K562 (cell line): ENCODE measurements around the gene ARID4B. TPM values are rescaled to one million over a fixed set of nuclear protein-coding genes. Genes with fewer than 3 reads are reported as not detected.

Source experiments
- ATAC-seq: fragments of 200-7000 bp; cut with Tn5 transposase; 3 replicates; pipeline ENCODE4 v1.9.1; 2020; ENCODE audit warnings: moderate library complexity
- BruUV-seq: library from RNA; stranded (reverse); fragments of 400-500 nt; replicated peaks from 2 replicates; lab custom pipeline; 2021; lab: Mats Ljungman, UMichigan
- CTCF ChIA-PET: fragments of 300-600 bp; formaldehyde crosslinking; extraction: SDS; loops from one replicate; lab custom pipeline; 2021; ENCODE audit warnings: low intra/inter-chr PET ratio; lab: Yijun Ruan, JAX
- POLR2A ChIA-PET: fragments of 300-600, 350-650 bp; sonication (Branson Sonifier 250); formaldehyde crosslinking; extraction: SDS; loops from one replicate; lab custom pipeline; 2021; ENCODE audit warnings: antibody characterized with exemption, inconsistent platforms; lab: Yijun Ruan, JAX
- DNase-seq, 4 experiments: peaks; one replicate each; pipeline versions ENCODE4 v3.0.0 to v3.0.0-alpha.2; 2011 to 2018; ENCODE audit warnings: low spot score in 3 of 4, mixed read lengths in 3 of 4; ENCODE audit errors: extremely low read depth in 1 of 4
- FAIRE-seq: peaks from 2 replicates; lab custom pipeline; 2011; peaks lifted over from hg19 to GRCh38; lab: Jason Lieb, UNC
- H2AFZ ChIP-seq: 2 replicates; pipeline ENCODE4 v1.6.0; 2011; ENCODE audit warnings: low read depth, low read length, control low read depth, inconsistent platforms
- H3K27ac ChIP-seq: fragments of 200-600 bp; 3 replicates; pipeline ENCODE4 v1.8.0; 2011; ENCODE audit warnings: low read depth, mild to moderate bottlenecking, control low read depth, inconsistent platforms, low read length, moderate library complexity, mixed read lengths; ENCODE audit errors: extremely low read depth
- H3K27me3 ChIP-seq, 2 experiments: fragments of 300-600 bp in 1 of 2; 2 replicates in 1 of 2; 3 replicates in 1 of 2; pipeline versions ENCODE4 v1.6.0 to v1.8.0; 2011; ENCODE audit warnings: inconsistent platforms in 2 of 2, low read length in 2 of 2, mild to moderate bottlenecking in 1 of 2, mixed read lengths in 1 of 2, moderate library complexity in 1 of 2; ENCODE audit not compliant: control insufficient read depth in 2 of 2, insufficient read depth in 2 of 2
- H3K36me3 ChIP-seq: fragments of 300-600 bp; 3 replicates; pipeline ENCODE4 v1.8.0; 2011; ENCODE audit warnings: mild to moderate bottlenecking, low read length, inconsistent platforms; ENCODE audit not compliant: control insufficient read depth, insufficient read depth
- H3K4me1 ChIP-seq, 2 experiments: fragments of 200-600 bp in 1 of 2; replicated peaks in 1 of 2; 2 replicates in 1 of 2; 3 replicates in 1 of 2; pipeline versions ENCODE4 v1.5.1 to v1.8.0; 2011; ENCODE audit warnings: inconsistent platforms in 2 of 2, low read length in 2 of 2, mild to moderate bottlenecking in 1 of 2, mixed read lengths in 1 of 2, moderate library complexity in 1 of 2; ENCODE audit not compliant: control insufficient read depth in 2 of 2, insufficient read depth in 2 of 2
- H3K4me2 ChIP-seq: 2 replicates; pipeline ENCODE4 v1.6.1; 2011; ENCODE audit warnings: low read length, control low read depth, inconsistent platforms, mixed read lengths; ENCODE audit not compliant: insufficient read depth
- H3K4me3 ChIP-seq: fragments of 200-600 bp; sonication (generic), shearing (Covaris generic); 2 replicates; pipeline ENCODE4 v1.5.1; 2016; ENCODE audit warnings: control low read depth, inconsistent platforms
- H3K79me2 ChIP-seq: fragments of 200-600 bp; 3 replicates; pipeline ENCODE4 v1.8.0; 2011; ENCODE audit warnings: low read length, inconsistent platforms; ENCODE audit not compliant: control insufficient read depth, insufficient read depth
- H3K9ac ChIP-seq, 2 experiments: 2 replicates each; pipeline versions ENCODE4 v1.6.0 to v1.6.1; 2011; ENCODE audit warnings: low read depth in 2 of 2, low read length in 2 of 2, control low read depth in 1 of 2, inconsistent platforms in 1 of 2, mild to moderate bottlenecking in 1 of 2, mixed read lengths in 1 of 2; ENCODE audit not compliant: insufficient read depth in 1 of 2
- H3K9me1 ChIP-seq: one replicate; pipeline ENCODE4 v1.6.0; 2011; ENCODE audit warnings: inconsistent platforms, mild to moderate bottlenecking, low read length, moderate library complexity; ENCODE audit not compliant: control insufficient read depth, insufficient read depth
- H3K9me3 ChIP-seq: replicated peaks from 2 replicates; pipeline ENCODE4 v1.5.1; 2011; ENCODE audit warnings: low read depth, low read length, inconsistent platforms; ENCODE audit not compliant: control insufficient read depth, insufficient read depth
- H4K20me1 ChIP-seq: replicated peaks from 2 replicates; pipeline ENCODE4 v1.6.1; 2011; ENCODE audit warnings: low read length, inconsistent platforms, mixed read lengths; ENCODE audit not compliant: control insufficient read depth, insufficient read depth
- CBX3 ChIP-seq, 2 experiments: IDR thresholded peaks; 1 replicate in 1 of 2; 2 replicates in 1 of 2; pipeline ENCODE4 v1.6.1; 2012; ENCODE audit warnings: inconsistent platforms in 2 of 2, low read length in 2 of 2, borderline replicate concordance in 1 of 2, control low read depth in 1 of 2
- EWSR1 ChIP-seq: fragments of 450-650 bp; IDR thresholded peaks from 2 replicates; pipeline ENCODE4 v1.6.1; 2018; ENCODE audit warnings: borderline replicate concordance, mild to moderate bottlenecking, low read depth, moderate library complexity; ENCODE audit not compliant: partially characterized antibody
- FOXJ2 ChIP-seq: fragments of 200-800 bp; sonication (Bioruptor generic); IDR thresholded peaks from 2 replicates; pipeline ENCODE4 v1.6.1; 2016; ENCODE audit warnings: missing genetic modification characterization, missing compliant biosample characterization
- LEF1 ChIP-seq: fragments of 450-650 bp; IDR thresholded peaks from 2 replicates; pipeline ENCODE4 v1.6.1; 2016; ENCODE audit warnings: mild to moderate bottlenecking
- NFXL1 ChIP-seq: fragments of 450-650 bp; formaldehyde crosslinking; IDR thresholded peaks from 2 replicates; pipeline ENCODE4 v1.4.0; 2021; ENCODE audit warnings: mild to moderate bottlenecking
- RCOR1 ChIP-seq, 2 experiments: IDR thresholded peaks; 2 replicates each; pipeline ENCODE4 v1.6.1; 2012; ENCODE audit warnings: low read depth in 2 of 2, low read length in 2 of 2, borderline replicate concordance in 1 of 2, improper control_type of control experiment in 1 of 2
- RFX1 ChIP-seq: fragments of 450-650 bp; IDR thresholded peaks from 2 replicates; pipeline ENCODE4 v1.6.1; 2016; ENCODE audit warnings: mild to moderate bottlenecking, moderate library complexity
- ZBTB5 ChIP-seq: fragments of 450-650 bp; IDR thresholded peaks from 2 replicates; pipeline ENCODE4 v1.6.1; 2017; ENCODE audit warnings: antibody characterized with exemption
- ZNF324 ChIP-seq: fragments of 250-450 bp; sonication (Bioruptor Pico); IDR thresholded peaks from 2 replicates; pipeline ENCODE4 v1.4.0; 2020; ENCODE audit warnings: mild to moderate bottlenecking
- ZZZ3 ChIP-seq: fragments of 450-650 bp; IDR thresholded peaks from 2 replicates; pipeline ENCODE4 v1.6.1; 2016; ENCODE audit warnings: antibody characterized with exemption, mild to moderate bottlenecking, moderate library complexity
- WGBS: fragments of 100-300 bp; shearing (Covaris generic); methylation state at CpG from one replicate; pipeline ENCODE4 v1.1.6; 2016; ENCODE audit warnings: low coverage, mixed read lengths; ENCODE audit not compliant: insufficient coverage; ENCODE audit errors: missing lambda C conversion rate; 5-methylcytosine and 5-hydroxymethylcytosine counted together
- in situ Hi-C: fragments of 300-500 bp; cut with MboI; formaldehyde crosslinking; loops from 4 replicates; pipeline ENCODE4 v1.15.0; 2018; ENCODE audit warnings: inconsistent platforms, mixed read lengths
- intact Hi-C: fragments of 100-400 bp; cut with micrococcal nuclease; formaldehyde crosslinking; loops from 2 replicates; pipeline ENCODE4 v1.14.2; 2022
- polyA plus RNA-seq, 8 experiments: library from polyadenylated mRNA; depleted of rRNA in 4 of 8; stranded (reverse) in 5 of 8; unstranded in 3 of 8; fragments of >200 nt; fragmentation: Nextera tagmentation in 2 of 8; fragmentation: Illumina TruSeq in 1 of 8; extraction: Ambion mirVana in 2 of 8; extraction: Trizol in 1 of 8; gene quantifications; 2 replicates each; pipeline versions ENCODE4 v1.2.1 to v1.2.3, GENCODE V29; 2011 to 2014; ENCODE audit warnings: inconsistent platforms in 1 of 8, missing spikeins in 1 of 8
- total RNA-seq, 7 experiments: library from RNA; depleted of rRNA in 6 of 7; stranded (reverse); fragments of >200 nt in 6 of 7; fragmentation: Illumina TruSeq in 2 of 7; extraction: Trizol in 2 of 7; gene quantifications; 2 replicates each; pipeline versions ENCODE4 v1.2.1 to v1.2.3, GENCODE V29; 2011 to 2021; ENCODE audit warnings: low replicate concordance in 1 of 7

The ARID4B gene
- total and polyA plus RNA-seq, 9 of the 15 experiments (the other 6 are each of a cell fraction or from before 2014, with no cell fraction given): 8.4 to 38.9 (median 18.5) TPM

- no TSS peak for BruUV-seq
- Histone ChIP-seq H3K4me1 (no peaks in the 10 kb centered on the region; a peak in 2 of 5 replicates), H3K4me2 (no peak overlapping the region)
Observed at GRCh38 chr1:235304549-235305451, 23.2 kb downstream of the ARID4B start.

More at GRCh38 chr1:235304549-235305451, 23.2 kb downstream of the ARID4B start:
- Histone ChIP-seq H3K27ac (peak overlapping the region; percentile 52; the same call in 1 of the 3 replicates), H3K9ac (no peak overlapping the region), H3K27me3 (no peaks in the 10 kb centered on the region), H2AFZ (no peak overlapping the region), H3K9me3 (no peaks in the 10 kb centered on the region), H3K9me1 (no peaks in the 10 kb centered on the region), H3K4me3 (no peak overlapping the region), H4K20me1 (peaks cover 10% of the 10 kb centered on the region; the same call in 1 of the 2 replicates), H3K36me3 (peaks cover 11% of the 10 kb centered on the region; the same call in 1 of the 3 replicates), H3K79me2 (peaks cover 78% of the 10 kb centered on the region)
- ATAC-seq (peak; percentile 15; the same call in 1 of the 3 replicates), FAIRE-seq (no peak), DNase-seq (no peak)
- in situ Hi-C loops (no loop called here), intact Hi-C loops (no loop called here)
- ChIA-PET CTCF (no interaction called here), POLR2A (interaction anchor here (0.6 to 3.6 kb wide), 9 partner anchors 9 to 654 kb away, joined by 3 to 12 read pairs (median 4); partner anchors contain the start of genes ARID4B and GGPS1)
- WGBS: 63% methylated on average over 6 of the region's 6 CpGs
- 0 out of 4 replicates have a peak, but pooled peaks of 1 of the 2 experiments have one; percentile 2 for TF ChIP-seq RCOR1 (IDR thresholded peaks at IDR 0.05; ENCODE audit: borderline replicate concordance in 1 of 2, low read depth in 2 of 2, low read length in 2 of 2)
- 0 out of 2 replicates have a peak, but pooled peaks have one; percentile 7 for TF ChIP-seq ZNF324 (CRISPR knock-in tag)
- TF ChIP-seq EWSR1: no peak
- peak; percentile 57 for TF ChIP-seq RFX1
- TF ChIP-seq ZZZ3: no peak
- no peak for TF ChIP-seq LEF1
- no peak for TF ChIP-seq NFXL1
- peak; percentile 78 for TF ChIP-seq FOXJ2 (tag)
- no peak for TF ChIP-seq ZBTB5
- TF ChIP-seq CBX3 (IDR thresholded peaks at IDR 0.05; ENCODE audit: borderline replicate concordance in 1 of 2, low read length in 2 of 2): no peak
